Measurements from ENCODE around the gene PLCB2. TPM values are rescaled to one million over a fixed set of nuclear protein-coding genes. Genes with fewer than 3 reads are reported as not detected.

PLCB2 gene
- total and polyA plus RNA-seq, 9 of the 15 experiments (the other 6 are each of a cell fraction or from before 2014, with no cell fraction given), result 0.37 to 12.3 (median 8.0) TPM

DNA sequence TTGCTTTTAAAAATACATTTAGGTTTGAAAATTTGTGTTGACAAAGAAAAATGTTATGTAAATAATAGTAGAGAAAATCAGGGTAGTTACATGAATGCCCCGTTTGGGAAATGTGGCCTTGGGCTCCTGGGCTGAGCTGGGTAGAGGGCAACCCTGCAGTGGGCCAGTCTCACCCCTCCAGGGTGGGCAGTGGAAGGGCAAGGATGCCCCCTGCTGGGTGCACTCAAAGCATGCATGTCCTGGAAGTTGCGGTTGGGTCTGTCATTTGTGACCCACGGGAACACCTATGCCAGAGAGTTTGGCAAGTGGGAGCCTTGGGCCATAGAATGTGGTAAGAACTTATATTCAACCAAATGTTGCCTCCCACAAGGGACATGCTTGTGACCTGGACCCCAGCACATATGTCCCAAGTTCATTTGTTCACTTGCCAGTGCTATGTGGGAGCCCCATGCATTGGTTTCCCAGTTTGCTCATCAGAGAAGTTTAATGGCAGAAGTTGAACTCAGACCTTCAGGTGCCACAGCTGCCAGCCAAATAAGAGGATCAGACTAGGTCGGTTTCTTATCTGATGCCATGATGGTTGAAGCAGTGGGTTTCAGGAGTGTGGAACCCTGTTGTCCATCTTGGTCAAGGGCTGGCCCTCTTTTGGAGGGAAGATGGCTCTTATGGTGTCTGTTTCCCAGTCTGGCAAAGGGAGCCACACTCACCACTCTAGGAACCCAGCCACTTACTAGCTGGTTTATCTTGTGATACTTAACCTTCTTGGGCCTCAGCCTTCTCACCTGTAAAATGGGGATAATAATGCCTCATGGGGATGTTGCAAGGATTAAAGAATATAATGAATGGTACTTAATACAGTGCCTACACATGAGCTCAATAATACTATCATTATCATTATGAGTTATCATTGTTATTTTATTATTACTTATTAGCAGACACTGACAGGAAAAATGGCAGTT is 2.5 kb upstream of the PLCB2 start (continued):
- TF ChIP-seq, protein P1, sequence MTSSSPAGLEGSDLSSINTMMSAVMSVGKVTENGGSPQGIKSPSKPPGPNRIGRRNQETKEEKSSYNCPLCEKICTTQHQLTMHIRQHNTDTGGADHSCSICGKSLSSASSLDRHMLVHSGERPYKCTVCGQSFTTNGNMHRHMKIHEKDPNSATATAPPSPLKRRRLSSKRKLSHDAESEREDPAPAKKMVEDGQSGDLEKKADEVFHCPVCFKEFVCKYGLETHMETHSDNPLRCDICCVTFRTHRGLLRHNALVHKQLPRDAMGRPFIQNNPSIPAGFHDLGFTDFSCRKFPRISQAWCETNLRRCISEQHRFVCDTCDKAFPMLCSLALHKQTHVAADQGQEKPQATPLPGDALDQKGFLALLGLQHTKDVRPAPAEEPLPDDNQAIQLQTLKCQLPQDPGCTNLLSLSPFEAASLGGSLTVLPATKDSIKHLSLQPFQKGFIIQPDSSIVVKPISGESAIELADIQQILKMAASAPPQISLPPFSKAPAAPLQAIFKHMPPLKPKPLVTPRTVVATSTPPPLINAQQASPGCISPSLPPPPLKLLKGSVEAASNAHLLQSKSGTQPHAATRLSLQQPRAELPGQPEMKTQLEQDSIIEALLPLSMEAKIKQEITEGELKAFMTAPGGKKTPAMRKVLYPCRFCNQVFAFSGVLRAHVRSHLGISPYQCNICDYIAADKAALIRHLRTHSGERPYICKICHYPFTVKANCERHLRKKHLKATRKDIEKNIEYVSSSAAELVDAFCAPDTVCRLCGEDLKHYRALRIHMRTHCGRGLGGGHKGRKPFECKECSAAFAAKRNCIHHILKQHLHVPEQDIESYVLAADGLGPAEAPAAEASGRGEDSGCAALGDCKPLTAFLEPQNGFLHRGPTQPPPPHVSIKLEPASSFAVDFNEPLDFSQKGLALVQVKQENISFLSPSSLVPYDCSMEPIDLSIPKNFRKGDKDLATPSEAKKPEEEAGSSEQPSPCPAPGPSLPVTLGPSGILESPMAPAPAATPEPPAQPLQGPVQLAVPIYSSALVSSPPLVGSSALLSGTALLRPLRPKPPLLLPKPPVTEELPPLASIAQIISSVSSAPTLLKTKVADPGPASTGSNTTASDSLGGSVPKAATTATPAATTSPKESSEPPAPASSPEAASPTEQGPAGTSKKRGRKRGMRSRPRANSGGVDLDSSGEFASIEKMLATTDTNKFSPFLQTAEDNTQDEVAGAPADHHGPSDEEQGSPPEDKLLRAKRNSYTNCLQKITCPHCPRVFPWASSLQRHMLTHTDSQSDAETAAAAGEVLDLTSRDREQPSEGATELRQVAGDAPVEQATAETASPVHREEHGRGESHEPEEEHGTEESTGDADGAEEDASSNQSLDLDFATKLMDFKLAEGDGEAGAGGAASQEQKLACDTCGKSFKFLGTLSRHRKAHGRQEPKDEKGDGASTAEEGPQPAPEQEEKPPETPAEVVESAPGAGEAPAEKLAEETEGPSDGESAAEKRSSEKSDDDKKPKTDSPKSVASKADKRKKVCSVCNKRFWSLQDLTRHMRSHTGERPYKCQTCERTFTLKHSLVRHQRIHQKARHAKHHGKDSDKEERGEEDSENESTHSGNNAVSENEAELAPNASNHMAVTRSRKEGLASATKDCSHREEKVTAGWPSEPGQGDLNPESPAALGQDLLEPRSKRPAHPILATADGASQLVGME (CRISPR knock-in tag; IDR thresholded peaks at IDR 0.05), result 0 out of 2 replicates have a peak, but pooled peaks have one; percentile 27
- peak; percentile 84 for TF ChIP-seq BCOR (IDR thresholded peaks at IDR 0.05)
- TF ChIP-seq SREBF2 (CRISPR knock-in tag; IDR thresholded peaks at IDR 0.05), result no peak
- TF ChIP-seq, protein P2, sequence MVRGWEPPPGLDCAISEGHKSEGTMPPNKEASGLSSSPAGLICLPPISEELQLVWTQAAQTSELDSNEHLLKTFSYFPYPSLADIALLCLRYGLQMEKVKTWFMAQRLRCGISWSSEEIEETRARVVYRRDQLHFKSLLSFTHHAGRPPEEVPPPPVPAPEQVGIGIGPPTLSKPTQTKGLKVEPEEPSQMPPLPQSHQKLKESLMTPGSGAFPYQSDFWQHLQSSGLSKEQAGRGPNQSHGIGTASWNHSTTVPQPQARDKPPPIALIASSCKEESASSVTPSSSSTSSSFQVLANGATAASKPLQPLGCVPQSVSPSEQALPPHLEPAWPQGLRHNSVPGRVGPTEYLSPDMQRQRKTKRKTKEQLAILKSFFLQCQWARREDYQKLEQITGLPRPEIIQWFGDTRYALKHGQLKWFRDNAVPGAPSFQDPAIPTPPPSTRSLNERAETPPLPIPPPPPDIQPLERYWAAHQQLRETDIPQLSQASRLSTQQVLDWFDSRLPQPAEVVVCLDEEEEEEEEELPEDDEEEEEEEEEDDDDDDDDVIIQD (CRISPR knock-in tag; IDR thresholded peaks at IDR 0.05), result no peak
- TF ChIP-seq JUND (IDR thresholded peaks at IDR 0.05; ENCODE audit: borderline replicate concordance, low read depth, low read length), result peak; percentile 27; the same call in 1 of the 2 replicates
- TF ChIP-seq JUND (tag; IDR thresholded peaks at IDR 0.05; ENCODE audit: borderline replicate concordance, low read depth, low read length), result no peak; the same call in 2 of the 3 replicates
- 0 out of 2 replicates have a peak, but pooled peaks have one; percentile 48 for TF ChIP-seq SMARCA5 (IDR thresholded peaks at IDR 0.05)
- no peak for TF ChIP-seq POLR3A (IDR thresholded peaks at IDR 0.05; ENCODE audit: borderline replicate concordance, extremely low read depth, insufficient read depth, insufficient read length)
- no peak for TF ChIP-seq PML (IDR thresholded peaks at IDR 0.05; ENCODE audit: low read length)
- TF ChIP-seq PPARD (CRISPR knock-in tag; IDR thresholded peaks at IDR 0.05), result no peak
- peak; percentile 37; the same call in 1 of the 2 replicates for TF ChIP-seq HCFC1 (IDR thresholded peaks at IDR 0.05; ENCODE audit: low read depth, low read length)
- TF ChIP-seq KLF1 (tag; IDR thresholded peaks at IDR 0.05), result no peak
- no peak for TF ChIP-seq LEF1 (IDR thresholded peaks at IDR 0.05)
- TF ChIP-seq ATF7 (IDR thresholded peaks at IDR 0.05), result 0 out of 2 replicates have a peak, but pooled peaks have one; percentile 13
- no peak for TF ChIP-seq ZNF583 (CRISPR knock-in tag; IDR thresholded peaks at IDR 0.05)
- no peak for TF ChIP-seq KDM2B (CRISPR knock-in tag; IDR thresholded peaks at IDR 0.05)
- peak in 1 of 2 experiments; percentile 30; a peak in 1 of 4 replicates for TF ChIP-seq MAZ (CRISPR knock-in tag; conservative IDR thresholded peaks at IDR 0.05 in 1 of 2, IDR thresholded peaks at IDR 0.05 in 1 of 2)
- TF ChIP-seq, protein P3, sequence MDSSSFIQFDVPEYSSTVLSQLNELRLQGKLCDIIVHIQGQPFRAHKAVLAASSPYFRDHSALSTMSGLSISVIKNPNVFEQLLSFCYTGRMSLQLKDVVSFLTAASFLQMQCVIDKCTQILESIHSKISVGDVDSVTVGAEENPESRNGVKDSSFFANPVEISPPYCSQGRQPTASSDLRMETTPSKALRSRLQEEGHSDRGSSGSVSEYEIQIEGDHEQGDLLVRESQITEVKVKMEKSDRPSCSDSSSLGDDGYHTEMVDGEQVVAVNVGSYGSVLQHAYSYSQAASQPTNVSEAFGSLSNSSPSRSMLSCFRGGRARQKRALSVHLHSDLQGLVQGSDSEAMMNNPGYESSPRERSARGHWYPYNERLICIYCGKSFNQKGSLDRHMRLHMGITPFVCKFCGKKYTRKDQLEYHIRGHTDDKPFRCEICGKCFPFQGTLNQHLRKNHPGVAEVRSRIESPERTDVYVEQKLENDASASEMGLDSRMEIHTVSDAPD (CRISPR knock-in tag; IDR thresholded peaks at IDR 0.05), result no peak
- TF ChIP-seq ZNF431 (CRISPR knock-in tag; IDR thresholded peaks at IDR 0.05), result no peak
- TF ChIP-seq ZBTB17 (CRISPR knock-in tag; IDR thresholded peaks at IDR 0.05), result no peak
